SK-N-SH (cell line): Measurements from ENCODE around the gene ZNF646. TPM values are rescaled to one million over a fixed set of nuclear protein-coding genes. Genes with fewer than 3 reads are reported as not detected.

ENCODE experiments used
- CTCF ChIA-PET: fragments of 300-600, 350-600 bp; formaldehyde crosslinking; extraction: SDS; loops from one replicate; lab custom pipeline; 2021; lab: Yijun Ruan, JAX
- POLR2A ChIA-PET: fragments of 350-600 bp; sonication (Branson Sonifier 250); formaldehyde crosslinking; extraction: SDS; loops from one replicate; lab custom pipeline; 2020; ENCODE audit warnings: antibody characterized with exemption, inconsistent platforms; lab: Yijun Ruan, JAX
- DNase-seq: peaks from one replicate; pipeline ENCODE4 v3.0.0; 2012
- H2AFZ ChIP-seq: fragments of 200-600 bp; sonication (generic); 2 replicates; pipeline ENCODE4 v1.8.1; 2016; ENCODE audit warnings: antibody characterized with exemption, mild to moderate bottlenecking, low read depth
- H3F3A ChIP-seq: fragments of 200-600 bp; sonication (generic); replicated peaks from 2 replicates; pipeline ENCODE3; 2016; ENCODE audit warnings: antibody characterized with exemption, mild to moderate bottlenecking; ENCODE audit not compliant: insufficient read depth
- H3K27ac ChIP-seq, 2 experiments: fragments of 200-500 bp in 1 of 2; fragments of 200-600 bp in 1 of 2; sonication (Bioruptor generic) in 1 of 2; sonication (generic), shearing (Covaris generic) in 1 of 2; 2 replicates each; pipeline versions ENCODE4 v1.5.1 to v1.6.1; 2014 to 2016; ENCODE audit warnings: low read depth in 2 of 2, inconsistent platforms in 1 of 2, low read length in 1 of 2, mild to moderate bottlenecking in 1 of 2, mixed read lengths in 1 of 2
- H3K27me3 ChIP-seq: fragments of 200-600 bp; sonication (generic), shearing (Covaris generic); 2 replicates; pipeline ENCODE4 v1.6.1; 2016; ENCODE audit warnings: mixed run types; ENCODE audit not compliant: insufficient read depth
- H3K36me3 ChIP-seq, 2 experiments: fragments of 200-500 bp in 1 of 2; fragments of 200-600 bp in 1 of 2; sonication (Bioruptor generic) in 1 of 2; sonication (generic) in 1 of 2; replicated peaks in 1 of 2; 2 replicates each; pipeline versions ENCODE3 to v1.5.1; 2014 to 2016; ENCODE audit warnings: low read length in 1 of 2, mild to moderate bottlenecking in 1 of 2; ENCODE audit not compliant: insufficient read depth in 2 of 2, control insufficient read depth in 1 of 2
- H3K4me1 ChIP-seq, 2 experiments: fragments of 200-500 bp in 1 of 2; fragments of 200-600 bp in 1 of 2; sonication (Bioruptor generic) in 1 of 2; sonication (generic), shearing (Covaris generic) in 1 of 2; 2 replicates each; pipeline versions ENCODE4 v1.5.1 to v1.6.1; 2014 to 2016; ENCODE audit warnings: low read depth in 1 of 2, low read length in 1 of 2, mixed run types in 1 of 2; ENCODE audit not compliant: insufficient read depth in 2 of 2, control insufficient read depth in 1 of 2
- H3K4me2 ChIP-seq: fragments of 200-600 bp; sonication (generic), shearing (Covaris generic); 2 replicates; pipeline ENCODE4 v1.6.1; 2017; ENCODE audit warnings: mixed run types
- H3K4me3 ChIP-seq, 2 experiments: fragments of 200-500 bp in 1 of 2; fragments of 200-600 bp in 1 of 2; sonication (Bioruptor generic) in 1 of 2; sonication (generic), shearing (Covaris generic) in 1 of 2; 2 replicates each; pipeline versions ENCODE4 v1.5.1 to v1.8.1; 2014 to 2016; ENCODE audit warnings: low read depth in 2 of 2, inconsistent platforms in 1 of 2, low read length in 1 of 2, mild to moderate bottlenecking in 1 of 2, mixed read lengths in 1 of 2, moderate library complexity in 1 of 2
- H3K79me2 ChIP-seq: fragments of 200-600 bp; sonication (generic); 2 replicates; pipeline ENCODE4 v1.8.1; 2017; ENCODE audit warnings: mild to moderate bottlenecking; ENCODE audit not compliant: insufficient read depth
- H3K9ac ChIP-seq: fragments of 200-600 bp; sonication (generic); 2 replicates; pipeline ENCODE4 v1.6.1; 2017; ENCODE audit warnings: mixed run types
- H3K9me2 ChIP-seq: fragments of 200-600 bp; sonication (generic); 2 replicates; pipeline ENCODE4 v1.6.1; 2017; ENCODE audit warnings: mixed run types
- H3K9me3 ChIP-seq: fragments of 200-600 bp; sonication (generic); 2 replicates; pipeline ENCODE4 v1.6.1; 2017; ENCODE audit warnings: mixed run types, mild to moderate bottlenecking, moderate library complexity
- H4K20me1 ChIP-seq: fragments of 200-600 bp; sonication (generic); 2 replicates; pipeline ENCODE4 v1.6.1; 2017; ENCODE audit warnings: mild to moderate bottlenecking, mixed run types; ENCODE audit not compliant: insufficient read depth
- CHD2 ChIP-seq: fragments of 150-350 bp; IDR thresholded peaks from 2 replicates; pipeline ENCODE4 v1.6.1; 2018; ENCODE audit warnings: low read length; ENCODE audit not compliant: partially characterized antibody
- CTCF ChIP-seq: fragments of 200-600 bp; sonication (generic); IDR thresholded peaks from 2 replicates; pipeline ENCODE4 v1.6.1; 2017; ENCODE audit warnings: antibody characterized with exemption, mild to moderate bottlenecking, moderate library complexity
- ELF1 ChIP-seq: IDR thresholded peaks from 2 replicates; pipeline ENCODE4 v1.4.0; 2012
- EP300 ChIP-seq, 2 experiments: IDR thresholded peaks; 2 replicates each; pipeline versions ENCODE4 v1.4.0 to v1.6.1; 2012; ENCODE audit warnings: borderline replicate concordance in 1 of 2, low read depth in 1 of 2, low read length in 1 of 2
- EZH2phosphoT487 ChIP-seq: fragments of 200-600 bp; sonication (generic); IDR thresholded peaks from 2 replicates; pipeline ENCODE4 v1.6.1; 2017; ENCODE audit warnings: low read depth, mixed run types, mild to moderate bottlenecking, antibody characterized with exemption, moderate library complexity, borderline replicate concordance
- FOXJ3 ChIP-seq: sonication (generic); formaldehyde crosslinking; IDR thresholded peaks from 2 replicates; pipeline ENCODE4 v1.5.1; 2020; ENCODE audit warnings: mild to moderate bottlenecking, missing genetic modification reagents
- FOXM1 ChIP-seq: IDR thresholded peaks from 2 replicates; pipeline ENCODE4 v1.4.0; 2012; ENCODE audit warnings: low read depth, mild to moderate bottlenecking
- GABPA ChIP-seq: IDR thresholded peaks from 2 replicates; pipeline ENCODE4 v1.4.0; 2012; ENCODE audit warnings: low read depth, mild to moderate bottlenecking
- GATA2 ChIP-seq: sonication (generic); formaldehyde crosslinking; IDR thresholded peaks from 2 replicates; pipeline ENCODE4 v1.5.0; 2020; ENCODE audit warnings: mild to moderate bottlenecking, missing genetic modification reagents
- IRF3 ChIP-seq: fragments of 150-350 bp; IDR thresholded peaks from 2 replicates; pipeline ENCODE4 v1.6.1; 2016; ENCODE audit warnings: mild to moderate bottlenecking, low read depth, low read length
- JUND ChIP-seq: IDR thresholded peaks from 2 replicates; pipeline ENCODE4 v1.4.0; 2012
- MAX ChIP-seq: IDR thresholded peaks from 2 replicates; pipeline ENCODE4 v1.4.0; 2012; ENCODE audit warnings: low read depth
- MEF2A ChIP-seq: IDR thresholded peaks from 2 replicates; pipeline ENCODE4 v1.4.0; 2012; ENCODE audit warnings: low read depth, borderline replicate concordance
- MXI1 ChIP-seq: IDR thresholded peaks from 2 replicates; pipeline ENCODE4 v1.6.1; 2012; ENCODE audit warnings: mild to moderate bottlenecking, low read depth, low read length, improper control_type of control experiment
- NFIC ChIP-seq: IDR thresholded peaks from 2 replicates; pipeline ENCODE4 v1.4.0; 2012; ENCODE audit warnings: borderline replicate concordance
- NRF1 ChIP-seq: IDR thresholded peaks from 2 replicates; pipeline ENCODE4 v1.6.1; 2012; ENCODE audit warnings: low read depth, mild to moderate bottlenecking, low read length
- PBX3 ChIP-seq: IDR thresholded peaks from 2 replicates; pipeline ENCODE4; 2012
- POLR2AphosphoS5 ChIP-seq: IDR thresholded peaks from 2 replicates; pipeline ENCODE4 v1.6.1; 2012; ENCODE audit warnings: low read depth, low read length
- RAD21 ChIP-seq: IDR thresholded peaks from 2 replicates; pipeline ENCODE4 v1.6.1; 2012; ENCODE audit warnings: mild to moderate bottlenecking, low read length
- RCOR1 ChIP-seq: fragments of 150-350 bp; IDR thresholded peaks from 2 replicates; pipeline ENCODE4 v1.6.1; 2017; ENCODE audit warnings: antibody characterized with exemption, low read length
- SMC3 ChIP-seq: IDR thresholded peaks from 2 replicates; pipeline ENCODE4 v1.6.1; 2012; ENCODE audit warnings: low read depth, low read length, improper control_type of control experiment
- TAF1 ChIP-seq: IDR thresholded peaks from 2 replicates; pipeline ENCODE4 v1.6.1; 2012; ENCODE audit warnings: low read depth, mild to moderate bottlenecking, low read length, moderate library complexity, borderline replicate concordance
- TCF12 ChIP-seq: IDR thresholded peaks from 2 replicates; pipeline ENCODE4 v1.4.0; 2012
- USF1 ChIP-seq: IDR thresholded peaks from 2 replicates; pipeline ENCODE4 v1.4.0; 2012; ENCODE audit warnings: low read depth, borderline replicate concordance
- YY1 ChIP-seq: IDR thresholded peaks from 2 replicates; pipeline ENCODE4 v1.4.0; 2012; ENCODE audit warnings: low read depth, mild to moderate bottlenecking
- ZBTB33 ChIP-seq: IDR thresholded peaks from 2 replicates; pipeline ENCODE4 v1.4.0; 2012; ENCODE audit warnings: low read depth, borderline replicate concordance
- WGBS: methylation state at CpG from one replicate; pipeline ENCODE4 v1.1.6; 2017; ENCODE audit warnings: low lambda C conversion rate; 5-methylcytosine and 5-hydroxymethylcytosine counted together
- polyA plus RNA-seq, 3 experiments: library from polyadenylated mRNA; depleted of rRNA; stranded (reverse); fragments of >200 nt; gene quantifications; 2 replicates each; pipeline ENCODE4 v1.2.3, GENCODE V29; 2012

The ZNF646 gene
- polyA plus RNA-seq, 1 of the 3 experiments (the other 2 are of a cell fraction), result 3.4 TPM

GRCh38 chr16:31032736-31033708 lies 41.2 kb upstream of the ZNF646 start, which contains the start of gene STX4:
Gene STX4 (plus strand): TSS chr16:31033558. CDS start chr16:31033806, 248 bp downstream.
- peaks cover 9 to 10% of the 10 kb centered on the region in 2 experiments; a peak in 2 of 4 replicates for H3K4me1 ChIP-seq
- H4K20me1 ChIP-seq, result peaks cover 7% of the 10 kb centered on the region
- WGBS, result 4% methylated on average over 51 of the region's 75 CpGs
- no peaks in the 10 kb centered on the region for H3K9me3 ChIP-seq
- peak within 1 kb of the TSS; percentile 84 for H3K9ac ChIP-seq
- peak within 1 kb of the TSS; percentile 64 for H3K27ac ChIP-seq
- ChIA-PET CTCF (interaction anchor here (0.6 to 1.3 kb wide), 2 partner anchors 11 to 48 kb away, joined by 4 to 5 read pairs; partner anchors contain the start of gene HSD3B7), POLR2A (interaction anchor here (0.6 to 1.5 kb wide), 4 partner anchors 40 to 148 kb away, joined by 3 to 5 read pairs (median 3); partner anchors contain the start of genes KAT8 and ZNF668)
- peak within 1 kb of the TSS; percentile 77 for H3K4me2 ChIP-seq
- peaks cover 8% of the 10 kb centered on the region for H3F3A ChIP-seq
- peak within 1 kb of the TSS; percentile 87 to 97 for H3K4me3 ChIP-seq
- peak; percentile 94 for DNase-seq
- peak within 1 kb of the TSS; percentile 88 for H2AFZ ChIP-seq
- peaks cover 7 to 25% of the 10 kb centered on the region in 2 experiments for H3K36me3 ChIP-seq
- H3K27me3 ChIP-seq, result no peaks in the 10 kb centered on the region
- H3K9me2 ChIP-seq, result no peaks in the 10 kb centered on the region
- H3K79me2 ChIP-seq, result peaks cover 19% of the 10 kb centered on the region
- TF ChIP-seq RAD21 (no peak), USF1 (peak; percentile 94), EZH2phosphoT487 (no peak), TCF12 (no peak), FOXJ3 (CRISPR knock-in tag) (no peak), POLR2AphosphoS5 (peak; percentile 66), CHD2 (peak; percentile 73), IRF3 (no peak), RCOR1 (no peak; the same call in 1 of the 2 replicates), PBX3 (no peak), ZBTB33 (peak; percentile 66; the same call in 1 of the 2 replicates), ELF1 (peak; percentile 84), GABPA (peak; percentile 100), MXI1 (peak; percentile 89), FOXM1 (no peak), YY1 (no peak), GATA2 (CRISPR knock-in tag) (no peak), MEF2A (no peak), CTCF (no peak), TAF1 (no peak), NFIC (no peak), MAX (peak; percentile 85), EP300 (IDR thresholded peaks at IDR 0.05; ENCODE audit: borderline replicate concordance in 1 of 2, low read depth in 1 of 2, low read length in 1 of 2) (no peak), NRF1 (peak; percentile 46; the same call in 1 of the 2 replicates), SMC3 (no peak), JUND (no peak)
